HG02840 (cell line): ENCODE measurements around the gene PPP1R37.
"Not testable (repeated sequence)": the region's sequence is repeated elsewhere in the genome, so short reads cannot be mapped to it uniquely, and the experiment has no call there.

Source experiments
- ATAC-seq: cut with Tn5 transposase; IDR thresholded peaks from one replicate; pipeline ENCODE4 v1.9.1; 2021; ENCODE audit warnings: mild to moderate bottlenecking, moderate library complexity, moderate number of reproducible peaks; ENCODE audit not compliant: unreplicated experiment, low FRiP score

Gene PPP1R37

GRCh38 chr19:45094137-45094536 is 1.2 kb downstream of the PPP1R37 start:
- ATAC-seq, result no peak

- no peak for ATAC-seq
Observed at GRCh38 chr19:45094707-45095106, 1.7 kb downstream of the PPP1R37 start.

DNA sequence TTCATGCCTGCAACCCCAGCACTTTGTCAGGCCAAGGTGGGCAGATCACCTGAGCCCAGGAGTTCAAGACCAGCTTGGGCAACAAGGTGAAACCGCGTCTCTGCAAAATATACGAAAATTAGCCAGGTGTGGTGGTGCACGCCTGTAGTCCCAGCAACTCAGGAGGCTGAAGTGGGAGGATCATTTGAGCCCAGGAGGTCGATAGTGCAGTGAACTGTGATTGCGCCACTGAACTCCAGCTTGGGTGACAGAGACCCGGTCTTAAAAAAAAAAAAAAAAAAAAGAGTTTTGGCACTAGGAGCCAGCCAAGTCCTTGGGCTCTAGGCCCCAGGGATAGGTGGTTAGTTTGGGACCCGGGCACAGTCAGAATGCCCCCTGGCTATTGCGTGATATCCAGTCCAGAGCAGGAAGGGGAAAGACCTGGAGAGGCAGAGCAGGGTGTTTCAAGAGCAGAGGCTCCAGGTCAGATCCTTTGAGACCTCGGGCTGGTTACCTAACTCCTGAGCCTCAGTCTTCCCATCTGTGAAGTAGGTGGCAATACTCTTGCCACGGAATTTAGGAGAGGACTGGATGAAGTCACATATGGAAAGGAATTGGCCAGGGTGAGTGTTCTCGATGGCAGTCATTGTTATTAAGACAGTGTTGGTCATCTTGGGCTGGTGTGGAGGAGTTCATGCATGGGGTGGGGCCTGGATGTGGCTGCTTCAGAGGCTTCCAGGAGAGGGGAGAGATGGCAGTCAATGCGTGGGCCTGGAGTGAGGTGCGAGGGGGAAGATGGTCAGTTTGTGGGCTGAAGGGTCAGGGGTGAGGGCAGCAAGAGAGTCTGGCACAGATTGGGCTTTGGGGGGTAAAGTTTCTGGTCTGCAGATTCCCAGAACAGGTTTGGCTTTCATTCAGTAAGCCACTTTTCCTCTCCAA is 2.8 kb downstream of the PPP1R37 start:
- no peak for ATAC-seq

- no peak for ATAC-seq
Observed at GRCh38 chr19:45096700-45097099, 3.7 kb downstream of the PPP1R37 start.

- ATAC-seq, result no peak
Observed at GRCh38 chr19:45097450-45097775, 4.4 kb downstream of the PPP1R37 start.

DNA sequence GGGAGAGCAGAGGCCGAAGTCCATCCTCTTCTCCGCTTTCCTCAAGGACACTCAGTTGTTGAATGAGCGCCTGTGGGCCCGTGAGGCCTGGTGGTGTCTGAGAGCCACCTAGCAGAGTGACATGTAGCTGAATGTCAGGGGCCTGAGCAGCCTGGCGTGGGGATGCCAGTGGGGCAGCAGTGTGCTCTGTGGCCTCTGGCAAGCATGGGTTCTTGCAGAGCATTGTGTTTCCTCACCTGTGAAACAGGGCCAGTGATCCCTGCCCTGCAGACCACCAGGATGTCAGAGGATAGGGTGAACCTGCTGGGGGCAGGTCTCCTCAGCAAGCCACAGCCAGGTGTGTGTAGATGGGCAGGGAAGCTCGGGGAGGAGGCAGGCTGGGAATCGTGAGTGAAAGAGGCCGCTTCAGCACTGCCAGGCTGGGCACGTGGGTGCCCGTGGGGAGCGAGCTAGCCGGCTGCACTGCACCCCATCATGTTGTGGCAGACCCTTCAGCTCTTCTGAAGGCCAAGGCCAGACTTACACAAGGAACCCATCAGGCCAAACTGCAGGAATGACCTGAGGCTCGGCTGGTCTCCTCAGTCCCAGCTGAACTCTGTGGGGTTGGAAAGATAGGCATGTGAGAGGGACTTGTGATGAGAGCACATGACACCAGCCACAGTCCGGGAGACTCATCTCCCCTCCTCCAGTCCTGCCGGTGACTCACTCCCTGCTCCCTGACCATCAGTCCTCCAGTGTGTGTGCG is 5.0 kb downstream of the PPP1R37 start:
- ATAC-seq, result no peak

DNA sequence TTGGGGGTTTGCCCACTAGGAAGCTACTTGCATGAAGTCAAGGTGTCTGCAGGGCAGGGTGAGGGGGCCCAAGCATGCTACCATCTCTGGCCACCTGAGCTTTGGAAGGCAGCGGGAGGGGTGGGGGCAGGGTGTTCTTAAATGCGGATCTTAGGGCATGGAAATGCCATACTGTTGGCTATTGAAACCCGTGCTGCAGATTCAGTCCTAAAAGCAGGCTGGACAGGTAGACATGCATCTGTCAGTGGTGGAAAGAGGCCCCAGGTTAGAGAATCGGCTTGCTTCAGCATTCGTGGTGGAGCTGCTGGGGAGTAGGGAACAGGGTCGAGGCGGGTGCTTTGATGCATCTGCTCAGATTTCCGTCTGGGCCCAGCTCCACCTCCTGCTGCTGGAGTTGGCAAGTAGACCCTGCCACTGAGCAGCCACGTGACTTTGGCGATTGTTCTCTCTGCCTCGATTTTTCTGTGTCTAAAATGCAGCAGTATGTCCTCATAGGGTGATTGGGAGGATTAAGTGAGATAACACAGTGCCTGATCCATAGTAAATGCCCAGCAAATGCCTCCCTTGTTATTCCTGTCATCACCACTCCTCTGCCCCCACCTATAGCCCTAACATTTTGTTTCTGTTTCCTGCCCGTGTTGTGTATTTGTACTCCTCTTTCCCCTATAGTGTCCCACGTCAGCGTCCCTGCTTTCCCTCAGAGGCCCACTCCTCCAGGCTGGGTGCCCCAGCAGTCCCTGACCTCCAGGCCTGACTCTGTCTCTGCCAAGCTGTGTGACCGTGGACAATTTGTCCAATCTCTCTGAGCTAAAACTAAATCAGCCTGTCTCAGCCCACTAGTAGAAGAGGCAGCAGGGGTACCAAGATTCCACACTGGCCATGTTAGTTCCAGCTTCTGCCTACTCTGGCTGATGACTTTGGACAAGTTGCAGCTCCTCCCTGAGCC is 5.8 kb downstream of the PPP1R37 start:
- ATAC-seq, result no peak

DNA sequence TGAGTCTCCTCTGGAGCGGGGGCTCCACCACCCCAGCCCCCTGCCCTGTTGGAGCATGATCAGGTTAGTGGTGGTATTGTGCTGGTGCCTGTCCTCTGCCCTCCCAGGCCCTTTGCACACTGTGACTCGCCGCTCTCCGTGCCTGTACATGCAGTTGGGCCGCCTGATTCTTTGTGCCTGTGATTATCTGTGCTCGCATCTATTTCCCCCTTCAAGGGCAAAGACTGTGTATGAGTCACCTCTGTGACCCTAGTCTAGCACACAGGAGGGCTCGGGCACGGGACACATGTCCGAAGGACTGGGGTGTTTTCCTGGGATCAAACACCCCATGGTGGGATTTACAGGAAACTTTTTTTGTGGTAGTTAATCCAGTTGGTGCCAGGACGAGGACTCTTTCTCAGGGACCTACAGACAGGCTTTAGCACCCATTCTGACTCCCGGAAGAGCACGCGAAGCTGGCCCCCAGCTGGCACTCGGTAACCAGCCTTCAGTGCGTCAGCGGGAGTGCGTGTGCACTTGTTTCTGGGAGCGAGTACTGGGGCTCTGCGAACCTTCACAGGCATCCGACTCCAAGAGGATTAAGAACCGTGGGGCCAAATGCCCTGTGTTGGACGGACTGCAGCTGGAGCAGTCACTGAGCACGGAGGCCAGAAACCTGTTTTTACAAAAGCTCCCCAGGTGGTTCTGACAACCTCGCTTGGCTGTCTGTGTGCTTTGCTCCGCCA is 6.7 kb downstream of the PPP1R37 start:
- ATAC-seq, result no peak

DNA sequence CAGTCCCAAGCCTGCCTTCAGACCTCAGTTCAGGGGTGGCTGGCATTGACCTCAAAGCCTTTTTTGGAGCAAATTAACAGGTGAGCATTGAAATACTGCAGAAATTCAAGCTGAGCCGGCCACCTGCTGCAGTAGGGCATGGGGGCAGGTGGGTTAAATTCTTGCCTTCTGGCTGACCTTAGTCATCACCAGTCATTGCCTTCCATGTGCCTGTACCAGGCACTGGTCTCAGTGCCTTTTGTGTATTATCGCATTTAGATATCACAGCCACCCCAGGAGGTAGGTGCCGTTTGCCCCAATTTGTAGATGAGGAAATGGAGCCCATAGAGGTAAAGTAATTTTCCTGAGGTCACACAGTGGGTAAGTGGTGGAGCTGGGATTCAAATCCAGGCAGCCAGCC is 7.2 kb downstream of the PPP1R37 start:
- ATAC-seq, result no peak

DNA sequence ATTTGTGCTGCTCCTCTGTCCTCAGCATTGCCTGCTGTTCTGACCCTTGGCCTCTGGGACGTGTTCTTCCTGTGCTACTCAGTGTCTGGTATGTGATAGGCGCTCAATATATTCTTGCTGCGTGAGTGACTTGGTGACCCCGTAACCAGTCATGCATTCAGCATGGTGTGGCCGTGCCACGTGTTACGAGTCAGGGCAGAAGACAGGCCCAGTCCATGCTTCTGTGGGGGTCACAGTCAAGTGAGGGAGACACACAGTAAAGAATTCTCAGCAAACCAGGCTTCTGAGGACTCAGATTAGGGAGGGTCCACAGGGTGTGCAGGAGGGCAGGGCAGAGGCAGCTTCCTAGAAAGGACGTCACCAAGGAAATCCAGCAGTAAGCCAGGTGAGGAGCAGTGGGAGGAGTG is 7.9 kb downstream of the PPP1R37 start:
- ATAC-seq, result no peak

- ATAC-seq, result no peak
Observed at GRCh38 chr19:45101806-45102205, 8.8 kb downstream of the PPP1R37 start.

GRCh38 chr19:45102481-45102880 is 9.5 kb downstream of the PPP1R37 start:
- no peak for ATAC-seq

DNA sequence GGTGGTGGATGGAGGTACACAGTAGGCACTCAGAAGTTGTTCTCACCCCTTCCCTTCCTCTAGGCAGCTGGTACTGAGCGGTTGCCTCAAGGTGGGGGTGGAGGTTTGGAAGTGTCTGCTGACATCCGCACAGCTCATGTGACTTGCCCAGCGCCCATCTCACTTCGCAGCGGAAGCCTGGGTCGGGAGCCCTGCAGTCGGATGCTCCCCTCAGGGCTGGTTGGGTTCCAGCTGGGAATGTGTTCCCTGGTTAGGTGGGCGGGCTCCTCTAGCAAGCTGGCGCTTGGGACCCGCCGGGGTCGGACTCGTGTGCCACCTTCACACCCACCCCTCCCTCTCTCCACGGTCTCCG is 10.2 kb downstream of the PPP1R37 start:
- ATAC-seq, result no peak

DNA sequence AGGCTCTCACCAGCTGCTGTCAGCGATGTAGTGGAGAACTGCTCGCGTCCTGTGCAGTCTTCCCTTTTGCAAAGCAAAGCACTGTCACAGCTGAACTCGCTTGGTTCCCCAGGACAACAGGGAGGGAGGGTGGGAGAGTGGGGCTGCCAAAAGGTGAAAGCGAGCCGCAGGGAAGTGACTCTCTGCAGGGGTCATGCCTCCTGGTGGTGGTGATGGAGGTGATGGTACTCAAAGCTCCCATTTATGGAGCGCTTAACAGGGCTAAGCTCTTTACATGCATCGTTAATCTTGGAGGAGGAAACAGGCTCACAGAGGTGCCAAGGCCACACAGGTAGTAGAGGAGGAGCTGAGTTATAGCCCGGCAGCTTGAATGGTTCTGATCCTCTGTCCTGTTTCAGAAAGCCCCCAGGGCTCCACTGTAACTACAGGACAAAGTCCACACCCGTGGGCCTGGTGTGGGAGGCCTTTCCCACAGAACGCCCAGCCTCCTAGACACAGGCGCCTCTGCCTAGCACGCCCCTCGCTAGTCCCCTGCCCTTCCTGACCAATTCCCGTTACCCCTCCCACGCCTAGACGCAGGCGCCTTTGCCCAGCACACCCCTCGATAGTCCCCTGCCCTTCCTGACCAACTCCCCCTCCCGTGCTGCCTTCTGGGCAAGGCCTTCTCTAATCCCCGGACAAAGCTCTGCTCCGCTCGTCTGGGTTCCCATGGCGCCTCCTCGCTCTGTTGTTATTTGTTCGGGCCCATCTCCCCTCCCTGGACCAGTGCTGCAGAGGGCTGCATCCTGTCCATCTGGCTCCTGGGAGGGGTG is 10.7 kb downstream of the PPP1R37 start:
- ATAC-seq, result no peak

- ATAC-seq, result no peak
Observed at GRCh38 chr19:45104658-45105349, 11.8 kb downstream of the PPP1R37 start.

GRCh38 chr19:45106363-45106762 is 13.4 kb downstream of the PPP1R37 start:
- not testable (repeated sequence) for ATAC-seq

- ATAC-seq, result no peak
Observed at GRCh38 chr19:45107621-45108150, 14.7 kb downstream of the PPP1R37 start.

- no peak for ATAC-seq
Observed at GRCh38 chr19:45110851-45111266, 17.9 kb downstream of the PPP1R37 start.
